Activated CD4-positive, alpha-beta T cell treated with anti-CD3 and anti-CD28 coated beads for 36 hours (primary cell): ENCODE results near the gene SERPINB5. TPM values are rescaled to one million over a fixed set of nuclear protein-coding genes. Genes with fewer than 3 reads are reported as not detected.
A peak's percentile ranks its signal among the peaks of the same experiment; 100 is the strongest.

ENCODE experiments used
- ATAC-seq: fragments of 200-7000 bp; cut with Tn5 transposase; one replicate; pipeline ENCODE4 v1.10.0; 2021; ENCODE audit warnings: mild to moderate bottlenecking, moderate library complexity
- CTCF ChIA-PET: fragments of 350-600 bp; sonication (Branson Sonifier 250); formaldehyde crosslinking; loops from one replicate; lab custom pipeline; 2021; ENCODE audit warnings: antibody characterized with exemption; lab: Charles Lee
- POLR2A ChIA-PET: fragments of 350-600 bp; sonication (Branson Sonifier 250); formaldehyde crosslinking; loops from one replicate; lab custom pipeline; 2021; ENCODE audit warnings: antibody characterized with exemption, inconsistent platforms; lab: Charles Lee
- DNase-seq: peaks from one replicate; pipeline ENCODE4 v3.0.0-alpha.2; 2020
- H3K27ac Mint-ChIP-seq: one replicate; pipeline ENCODE4 v1.8.0; 2021; ENCODE audit warnings: mixed read lengths
- H3K27me3 Mint-ChIP-seq: one replicate; pipeline ENCODE4 v1.8.0; 2021; ENCODE audit warnings: mixed read lengths
- H3K36me3 Mint-ChIP-seq: one replicate; pipeline ENCODE4 v1.8.0; 2021; ENCODE audit warnings: low read depth, mixed read lengths
- H3K4me1 Mint-ChIP-seq: one replicate; pipeline ENCODE4 v1.8.0; 2021; ENCODE audit warnings: mixed read lengths
- H3K4me3 Mint-ChIP-seq: one replicate; pipeline ENCODE4 v1.8.0; 2021; ENCODE audit warnings: mild to moderate bottlenecking, moderate library complexity, mixed read lengths
- H3K9me3 Mint-ChIP-seq: one replicate; pipeline ENCODE4 v1.8.0; 2021; ENCODE audit warnings: low read depth, mixed read lengths
- intact Hi-C, 2 experiments: fragments of 100-400 bp; cut with DNase I in 1 of 2; cut with micrococcal nuclease in 1 of 2; formaldehyde crosslinking; loops; one replicate each; pipeline versions ENCODE4 v1.14.2 to v1.15.1; 2022 to 2024; cut with DNase I, micrococcal nuclease
- total RNA-seq, 2 experiments: library from RNA; stranded (reverse); gene quantifications; one replicate each; pipeline ENCODE4 v1.2.3, GENCODE V29; 2021

The SERPINB5 gene
- total RNA-seq: not detected

- CTCF ChIA-PET: no interaction called here
- Mint-ChIP-seq H3K27ac (no peak within 1 kb of the TSS), H3K4me1 (no peaks in the 10 kb centered on the region), H3K9me3 (no peaks in the 10 kb centered on the region), H3K36me3 (no peaks in the 10 kb centered on the region), H3K27me3 (peaks cover 9% of the 10 kb centered on the region), H3K4me3 (no peak within 1 kb of the TSS)
- POLR2A ChIA-PET: no interaction called here
- no peak for DNase-seq
- intact Hi-C loops: no loop called here
- ATAC-seq: no peak
Observed at GRCh38 chr18:63476668-63477067, at the start of gene SERPINB5. TSS of gene SERPINB5 (plus strand) at chr18:63476958. CDS start at chr18:63484429, 7,471 bp downstream.

GRCh38 chr18:63427558-63427957, 49.2 kb upstream of the SERPINB5 start:
- Mint-ChIP-seq H3K4me1 (peaks cover 16% of the 10 kb centered on the region), H3K27me3 (peaks cover 9% of the 10 kb centered on the region), H3K36me3 (peaks cover 2% of the 10 kb centered on the region), H3K9me3 (no peaks in the 10 kb centered on the region), H3K4me3 (no peak overlapping the region), H3K27ac (no peak overlapping the region)
- peak; percentile 67 for ATAC-seq
- peak; percentile 45 for DNase-seq
- intact Hi-C loops: loop anchor here in 1 of 2 experiments (10.0 kb wide), 1 partner anchor 583 kb away; no protein-coding TSS in a partner anchor
- CTCF ChIA-PET: interaction anchor here (0.9 to 1.9 kb wide), 2 partner anchors 11 to 13 kb away, joined by 3 to 12 read pairs; no protein-coding TSS in a partner anchor
- POLR2A ChIA-PET: interaction anchor here (1.0 to 1.1 kb wide), 2 partner anchors 60 to 64 kb away, joined by 3 to 4 read pairs; partner anchors contain the start of gene KDSR

GRCh38 chr18:63430526-63430925, 46.2 kb upstream of the SERPINB5 start:
- Mint-ChIP-seq H3K36me3 (no peaks in the 10 kb centered on the region), H3K4me1 (peaks cover 6% of the 10 kb centered on the region), H3K27ac (no peak overlapping the region), H3K9me3 (no peaks in the 10 kb centered on the region), H3K4me3 (no peak overlapping the region), H3K27me3 (peaks cover 13% of the 10 kb centered on the region)
- DNase-seq (no peak), ATAC-seq (no peak)
- intact Hi-C loops: no loop called here
- ChIA-PET CTCF (interaction anchor here (0.8 to 1.8 kb wide), 2 partner anchors 9 to 11 kb away, joined by 3 to 6 read pairs; no protein-coding TSS in a partner anchor), POLR2A (no interaction called here)

GRCh38 chr18:63431180-63431579, 45.6 kb upstream of the SERPINB5 start:
- DNase-seq: no peak
- ChIA-PET CTCF (interaction anchor here (0.8 kb wide), 1 partner anchor 10 kb away, joined by 3 read pairs; no protein-coding TSS in a partner anchor), POLR2A (no interaction called here)
- no peak overlapping the region for H3K27ac Mint-ChIP-seq
- ATAC-seq: no peak
- intact Hi-C loops: no loop called here
- peaks cover 6% of the 10 kb centered on the region for H3K4me1 Mint-ChIP-seq
- H3K27me3 Mint-ChIP-seq: peaks cover 14% of the 10 kb centered on the region
- H3K9me3 Mint-ChIP-seq: no peaks in the 10 kb centered on the region
- H3K36me3 Mint-ChIP-seq: no peaks in the 10 kb centered on the region
- H3K4me3 Mint-ChIP-seq: no peak overlapping the region

- ChIA-PET CTCF (interaction anchor here (0.8 to 1.7 kb wide), 3 partner anchors 9 to 19 kb away, joined by 3 to 5 read pairs (median 3); no protein-coding TSS in a partner anchor), POLR2A (no interaction called here)
- DNase-seq: no peak
- H3K36me3 Mint-ChIP-seq: no peaks in the 10 kb centered on the region
- no peak for ATAC-seq
- peaks cover 15% of the 10 kb centered on the region for H3K27me3 Mint-ChIP-seq
- no peak overlapping the region for H3K4me3 Mint-ChIP-seq
- intact Hi-C loops: no loop called here
- H3K4me1 Mint-ChIP-seq: no peaks in the 10 kb centered on the region
- no peaks in the 10 kb centered on the region for H3K9me3 Mint-ChIP-seq
- H3K27ac Mint-ChIP-seq: no peak overlapping the region
Observed at GRCh38 chr18:63433334-63433866, 43.4 kb upstream of the SERPINB5 start.

GRCh38 chr18:63438181-63438580, 38.6 kb upstream of the SERPINB5 start:
- CTCF ChIA-PET: interaction anchor here (0.6 to 3.4 kb wide), 36 partner anchors 8 to 972 kb away, joined by 3 to 58 read pairs (median 6); partner anchors contain the start of genes BCL2 and VPS4B
- no peaks in the 10 kb centered on the region for H3K4me1 Mint-ChIP-seq
- no peaks in the 10 kb centered on the region for H3K36me3 Mint-ChIP-seq
- DNase-seq (no peak), ATAC-seq (no peak)
- POLR2A ChIA-PET: no interaction called here
- peaks cover 4% of the 10 kb centered on the region for H3K27me3 Mint-ChIP-seq
- no peaks in the 10 kb centered on the region for H3K9me3 Mint-ChIP-seq
- intact Hi-C loops: loop anchor here (2.0 to 5.0 kb wide), 6 partner anchors 15 to 421 kb away; partner anchors contain the start of genes KDSR (in 1 of the 2) and VPS4B (in 1 of the 2)
- no peak overlapping the region for H3K4me3 Mint-ChIP-seq
- H3K27ac Mint-ChIP-seq: no peak overlapping the region

GRCh38 chr18:63439334-63439733, 37.4 kb upstream of the SERPINB5 start:
- H3K9me3 Mint-ChIP-seq: no peaks in the 10 kb centered on the region
- H3K36me3 Mint-ChIP-seq: no peaks in the 10 kb centered on the region
- DNase-seq: peak; percentile 56
- H3K4me3 Mint-ChIP-seq: no peak overlapping the region
- peaks cover 3% of the 10 kb centered on the region for H3K27me3 Mint-ChIP-seq
- ChIA-PET POLR2A (interaction anchor here (0.7 to 1.2 kb wide), 2 partner anchors 33 to 73 kb away, joined by 3 to 5 read pairs; no protein-coding TSS in a partner anchor), CTCF (interaction anchor here (0.5 to 3.4 kb wide), 60 partner anchors 9 to 1154 kb away, joined by 3 to 58 read pairs (median 4); partner anchors contain the start of genes BCL2, KDSR and VPS4B)
- intact Hi-C loops: loop anchor here (1.0 to 5.0 kb wide), 9 partner anchors 17 to 423 kb away; partner anchors contain the start of genes KDSR (in 1 of the 2) and VPS4B (in 1 of the 2)
- no peaks in the 10 kb centered on the region for H3K4me1 Mint-ChIP-seq
- H3K27ac Mint-ChIP-seq: no peak overlapping the region
- peak; percentile 36 for ATAC-seq

GRCh38 chr18:63440219-63440618, 36.5 kb upstream of the SERPINB5 start:
- ATAC-seq (no peak), DNase-seq (no peak)
- H3K4me1 Mint-ChIP-seq: no peaks in the 10 kb centered on the region
- ChIA-PET POLR2A (no interaction called here), CTCF (interaction anchor here (0.5 to 3.4 kb wide), 27 partner anchors 8 to 510 kb away, joined by 3 to 58 read pairs (median 5); partner anchors contain the start of genes SERPINB2 and VPS4B)
- H3K4me3 Mint-ChIP-seq: no peak overlapping the region
- H3K9me3 Mint-ChIP-seq: no peaks in the 10 kb centered on the region
- H3K36me3 Mint-ChIP-seq: no peaks in the 10 kb centered on the region
- intact Hi-C loops: loop anchor here in 1 of 2 experiments (5.0 kb wide), 1 partner anchor 803 kb away; no protein-coding TSS in a partner anchor
- no peak overlapping the region for H3K27ac Mint-ChIP-seq
- H3K27me3 Mint-ChIP-seq: peaks cover 3% of the 10 kb centered on the region

GRCh38 chr18:63440881-63441280, 35.9 kb upstream of the SERPINB5 start:
- no peak overlapping the region for H3K4me3 Mint-ChIP-seq
- POLR2A ChIA-PET: no interaction called here

GRCh38 chr18:63443829-63444228, 32.9 kb upstream of the SERPINB5 start:
- peak; percentile 61 for ATAC-seq
- intact Hi-C loops: loop anchor here in 1 of 2 experiments (5.0 kb wide), 1 partner anchor 807 kb away; no protein-coding TSS in a partner anchor
- no peaks in the 10 kb centered on the region for H3K36me3 Mint-ChIP-seq
- no peak overlapping the region for H3K27ac Mint-ChIP-seq
- no peaks in the 10 kb centered on the region for H3K9me3 Mint-ChIP-seq
- peak; percentile 33 for DNase-seq
- H3K27me3 Mint-ChIP-seq: no peaks in the 10 kb centered on the region
- H3K4me3 Mint-ChIP-seq: no peak overlapping the region
- ChIA-PET CTCF (interaction anchor here (0.7 to 1.3 kb wide), 4 partner anchors 73 to 673 kb away, joined by 3 to 5 read pairs (median 4); partner anchors contain the start of gene BCL2), POLR2A (no interaction called here)
- no peaks in the 10 kb centered on the region for H3K4me1 Mint-ChIP-seq

More at GRCh38 chr18:63440881-63441280, 35.9 kb upstream of the SERPINB5 start:
- H3K4me1 Mint-ChIP-seq: no peaks in the 10 kb centered on the region
- DNase-seq (no peak), ATAC-seq (no peak)
- CTCF ChIA-PET: interaction anchor here (0.7 to 3.4 kb wide), 12 partner anchors 10 to 424 kb away, joined by 3 to 58 read pairs (median 4); no protein-coding TSS in a partner anchor
- no peaks in the 10 kb centered on the region for H3K9me3 Mint-ChIP-seq
- H3K27ac Mint-ChIP-seq: no peak overlapping the region
- no peaks in the 10 kb centered on the region for H3K36me3 Mint-ChIP-seq
- peaks cover 3% of the 10 kb centered on the region for H3K27me3 Mint-ChIP-seq
- intact Hi-C loops: loop anchor here in 1 of 2 experiments (5.0 kb wide), 1 partner anchor 804 kb away; no protein-coding TSS in a partner anchor

- DNase-seq (no peak), ATAC-seq (peak; percentile 74)
- CTCF ChIA-PET: interaction anchor here (0.7 to 1.8 kb wide), 9 partner anchors 10 to 673 kb away, joined by 3 to 5 read pairs (median 3); partner anchors contain the start of gene BCL2
- intact Hi-C loops: loop anchor here in 1 of 2 experiments (5.0 kb wide), 1 partner anchor 807 kb away; no protein-coding TSS in a partner anchor
- Mint-ChIP-seq H3K27ac (no peak overlapping the region), H3K4me3 (no peak overlapping the region), H3K9me3 (no peaks in the 10 kb centered on the region), H3K4me1 (no peaks in the 10 kb centered on the region), H3K27me3 (no peaks in the 10 kb centered on the region), H3K36me3 (no peaks in the 10 kb centered on the region)
- POLR2A ChIA-PET: no interaction called here
Observed at GRCh38 chr18:63444580-63444979, 32.2 kb upstream of the SERPINB5 start.
